ENCODE results near the gene F10.

F10 gene

DNA sequence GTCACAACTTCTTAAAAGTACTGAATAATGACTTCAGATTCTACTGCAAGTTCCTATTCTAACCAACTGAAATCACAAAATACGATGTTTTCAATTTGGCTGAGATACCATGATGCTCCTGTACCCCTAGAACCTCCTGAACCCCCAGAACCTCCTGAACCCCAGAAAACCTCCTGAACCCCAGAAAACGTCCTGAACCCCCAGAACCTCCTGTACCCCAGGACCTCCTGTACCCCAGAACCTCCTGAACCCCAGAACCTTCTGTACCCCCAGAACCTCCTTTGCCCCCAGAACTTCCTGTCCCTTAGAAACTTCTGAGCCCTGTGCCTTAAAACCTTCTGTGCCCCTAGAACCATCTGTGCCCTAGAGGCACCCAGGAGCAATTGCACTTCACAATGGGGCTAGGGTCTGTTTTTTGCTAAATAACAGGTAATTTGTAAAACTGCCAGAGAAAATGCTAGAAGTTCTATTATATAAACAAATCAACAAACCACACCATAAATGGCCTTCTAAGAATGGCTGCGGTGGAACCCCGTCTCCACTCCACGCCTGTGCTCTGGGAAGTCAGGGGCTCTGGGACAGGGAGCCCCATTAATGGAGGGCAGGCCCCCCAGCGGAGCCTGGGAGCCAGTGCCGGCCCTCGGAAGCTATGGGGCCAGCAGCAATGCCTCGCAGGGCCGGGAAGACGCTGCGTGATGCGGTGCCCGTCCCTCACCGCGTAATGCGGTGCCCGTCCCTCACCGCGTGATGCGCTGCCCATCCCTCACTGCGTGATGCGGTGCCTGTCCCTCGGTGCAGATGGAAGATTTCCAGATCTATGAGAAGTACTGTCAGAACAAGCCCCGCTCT, 38.3 kb upstream of the F10 start:
- Histone ChIP-seq H3K23ac (ENCODE audit: low read depth, low read length, poor library complexity) (no peak overlapping the region), H3K9me3 (replicated peaks in 1 of 2; ENCODE audit: control insufficient read depth in 2 of 2, insufficient read depth in 1 of 2, low read depth in 1 of 2, low read length in 2 of 2) (no peaks in the 10 kb centered on the region), H3K36me3 (replicated peaks in 1 of 2; ENCODE audit: control insufficient read depth in 2 of 2, insufficient read depth in 2 of 2, low read length in 2 of 2) (peaks cover 20 to 31% of the 10 kb centered on the region in 2 donors), H2BK15ac (ENCODE audit: low read length) (no peak overlapping the region), H2BK120ac (ENCODE audit: low read depth, low read length) (no peak overlapping the region), H3K9ac (ENCODE audit: low read depth, low read length, poor library complexity) (no peak overlapping the region), H2BK5ac (ENCODE audit: low read length) (no peak overlapping the region), H3K14ac (ENCODE audit: low read length) (peak overlapping the region; percentile 63), H3K4ac (ENCODE audit: low read length) (no peak overlapping the region), H2AK5ac (ENCODE audit: low read depth, low read length) (no peak overlapping the region), H3K18ac (ENCODE audit: low read length) (no peak overlapping the region), H2AFZ (ENCODE audit: low read length) (peak overlapping the region; percentile 64), H4K8ac (ENCODE audit: low read depth, low read length) (no peak overlapping the region), H3K27ac (replicated peaks; ENCODE audit: low read length) (no peak overlapping the region), H3K4me3 (ENCODE audit: low read length in 2 of 2) (peak overlapping the region in 1 of 2 donors; percentile 51), H2BK12ac (ENCODE audit: low read length) (no peak overlapping the region), H3K79me1 (ENCODE audit: low read depth, low read length) (peaks cover 2% of the 10 kb centered on the region), H3K4me2 (ENCODE audit: insufficient read depth, low read length, poor library complexity, severe bottlenecking) (no peak overlapping the region), H4K91ac (ENCODE audit: low read depth, low read length, poor library complexity) (no peak overlapping the region), H3K4me1 (ENCODE audit: control insufficient read depth in 2 of 2, insufficient read depth in 1 of 2, low read depth in 1 of 2, low read length in 2 of 2) (peaks cover 0 to 4% of the 10 kb centered on the region in 2 donors), H3K27me3 (ENCODE audit: control insufficient read depth in 3 of 3, insufficient read depth in 3 of 3, low read depth in 1 of 3, low read length in 3 of 3) (no peaks in the 10 kb centered on the region)
- DNase-seq (ENCODE audit: low spot score): no peak
- WGBS, 2 donors (ENCODE audit: extremely low coverage in 2 of 2, insufficient read length in 2 of 2, insufficient replicate concordance in 1 of 2): no CpG with 5 or more reads among the region's 25 CpGs

DNA sequence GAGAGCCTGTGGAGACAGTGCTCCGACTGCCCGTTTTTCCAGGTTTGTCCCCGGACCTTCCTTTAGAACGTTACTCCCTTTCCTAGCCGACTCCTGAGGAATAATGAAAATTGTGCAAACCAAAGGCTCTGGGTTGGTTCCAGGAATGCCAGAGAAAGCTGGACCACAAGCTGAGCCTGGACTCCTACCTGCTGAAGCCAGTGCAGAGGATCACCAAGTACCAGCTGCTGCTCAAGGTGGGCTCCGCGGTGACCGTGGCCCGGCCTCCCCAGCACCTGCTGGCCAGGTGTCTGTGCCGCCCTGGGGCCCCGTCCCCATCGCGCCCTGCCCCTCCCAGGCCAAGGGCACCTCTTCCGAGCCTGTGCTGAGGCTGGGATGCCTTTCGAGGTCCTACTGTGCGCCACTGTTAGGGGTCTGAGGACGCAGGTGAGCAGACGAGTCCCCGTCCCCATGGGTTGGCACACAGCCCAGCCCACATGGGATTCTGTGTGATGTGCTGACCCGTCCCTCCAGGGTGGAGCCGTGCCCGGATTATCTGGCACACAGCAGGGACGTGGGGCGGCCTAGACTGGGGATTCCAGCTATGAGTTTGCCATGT, 37.6 kb upstream of the F10 start:
- Histone ChIP-seq H3K27me3 (ENCODE audit: control insufficient read depth in 3 of 3, insufficient read depth in 3 of 3, low read depth in 1 of 3, low read length in 3 of 3) (no peaks in the 10 kb centered on the region), H2BK12ac (ENCODE audit: low read length) (no peak overlapping the region), H2AK5ac (ENCODE audit: low read depth, low read length) (no peak overlapping the region), H3K4ac (ENCODE audit: low read length) (peak overlapping the region; percentile 53), H3K36me3 (replicated peaks in 1 of 2; ENCODE audit: control insufficient read depth in 2 of 2, insufficient read depth in 2 of 2, low read length in 2 of 2) (peaks cover 27 to 29% of the 10 kb centered on the region in 2 donors), H3K4me3 (ENCODE audit: low read length in 2 of 2) (no peak overlapping the region), H4K8ac (ENCODE audit: low read depth, low read length) (no peak overlapping the region), H3K18ac (ENCODE audit: low read length) (no peak overlapping the region), H3K9me3 (replicated peaks in 1 of 2; ENCODE audit: control insufficient read depth in 2 of 2, insufficient read depth in 1 of 2, low read depth in 1 of 2, low read length in 2 of 2) (no peaks in the 10 kb centered on the region), H3K79me1 (ENCODE audit: low read depth, low read length) (peaks cover 2% of the 10 kb centered on the region), H2BK120ac (ENCODE audit: low read depth, low read length) (no peak overlapping the region), H4K91ac (ENCODE audit: low read depth, low read length, poor library complexity) (no peak overlapping the region), H3K4me2 (ENCODE audit: insufficient read depth, low read length, poor library complexity, severe bottlenecking) (no peak overlapping the region), H3K9ac (ENCODE audit: low read depth, low read length, poor library complexity) (no peak overlapping the region), H3K27ac (replicated peaks; ENCODE audit: low read length) (no peak overlapping the region), H3K23ac (ENCODE audit: low read depth, low read length, poor library complexity) (peak overlapping the region; percentile 82), H3K14ac (ENCODE audit: low read length) (no peak overlapping the region), H2BK5ac (ENCODE audit: low read length) (peak overlapping the region; percentile 53), H3K4me1 (ENCODE audit: control insufficient read depth in 2 of 2, insufficient read depth in 1 of 2, low read depth in 1 of 2, low read length in 2 of 2) (peaks cover 4 to 5% of the 10 kb centered on the region in 2 donors), H2BK15ac (ENCODE audit: low read length) (no peak overlapping the region), H2AFZ (ENCODE audit: low read length) (no peak overlapping the region)
- no peak for DNase-seq (ENCODE audit: low spot score)
- no CpG with 5 or more reads among the region's 24 CpGs for WGBS, 2 donors (ENCODE audit: extremely low coverage in 2 of 2, insufficient read length in 2 of 2, insufficient replicate concordance in 1 of 2)

GRCh38 chr13:113086031-113086750, 36.4 kb upstream of the F10 start:
- Histone ChIP-seq H2AFZ (ENCODE audit: low read length) (no peak overlapping the region), H3K14ac (ENCODE audit: low read length) (peak overlapping the region; percentile 86), H3K4ac (ENCODE audit: low read length) (no peak overlapping the region), H3K4me1 (ENCODE audit: control insufficient read depth in 2 of 2, insufficient read depth in 1 of 2, low read depth in 1 of 2, low read length in 2 of 2) (peaks cover 4 to 6% of the 10 kb centered on the region in 2 donors), H3K4me3 (ENCODE audit: low read length in 2 of 2) (no peak overlapping the region), H2BK120ac (ENCODE audit: low read depth, low read length) (no peak overlapping the region), H3K27me3 (ENCODE audit: control insufficient read depth in 3 of 3, insufficient read depth in 3 of 3, low read depth in 1 of 3, low read length in 3 of 3) (no peaks in the 10 kb centered on the region), H4K91ac (ENCODE audit: low read depth, low read length, poor library complexity) (no peak overlapping the region), H3K27ac (replicated peaks; ENCODE audit: low read length) (no peak overlapping the region), H3K36me3 (replicated peaks in 1 of 2; ENCODE audit: control insufficient read depth in 2 of 2, insufficient read depth in 2 of 2, low read length in 2 of 2) (peaks cover 28 to 31% of the 10 kb centered on the region in 2 donors), H3K23ac (ENCODE audit: low read depth, low read length, poor library complexity) (no peak overlapping the region), H3K18ac (ENCODE audit: low read length) (no peak overlapping the region), H4K8ac (ENCODE audit: low read depth, low read length) (no peak overlapping the region), H3K79me1 (ENCODE audit: low read depth, low read length) (no peaks in the 10 kb centered on the region), H3K9ac (ENCODE audit: low read depth, low read length, poor library complexity) (no peak overlapping the region), H2BK12ac (ENCODE audit: low read length) (no peak overlapping the region), H3K4me2 (ENCODE audit: insufficient read depth, low read length, poor library complexity, severe bottlenecking) (no peak overlapping the region), H2BK5ac (ENCODE audit: low read length) (no peak overlapping the region), H2AK5ac (ENCODE audit: low read depth, low read length) (no peak overlapping the region), H2BK15ac (ENCODE audit: low read length) (no peak overlapping the region), H3K9me3 (replicated peaks in 1 of 2; ENCODE audit: control insufficient read depth in 2 of 2, insufficient read depth in 1 of 2, low read depth in 1 of 2, low read length in 2 of 2) (no peaks in the 10 kb centered on the region)
- no peak for DNase-seq (ENCODE audit: low spot score)
- no CpG with 5 or more reads among the region's 32 CpGs for WGBS, 2 donors (ENCODE audit: extremely low coverage in 2 of 2, insufficient read length in 2 of 2, insufficient replicate concordance in 1 of 2)
